D721Med (cell line): ENCODE data around the gene MRPS14.

Experiments
- DNase-seq: peaks from one replicate; pipeline ENCODE4 v3.0.0; 2011; ENCODE audit warnings: low spot score; ENCODE audit not compliant: insufficient read length
- FAIRE-seq: peaks from 2 replicates; lab custom pipeline; 2011; peaks lifted over from hg19 to GRCh38; lab: Jason Lieb, UNC
- CTCF ChIP-seq: IDR thresholded peaks from 2 replicates; pipeline ENCODE4 v1.5.1; 2012; ENCODE audit warnings: mild to moderate bottlenecking, control low read depth; ENCODE audit not compliant: insufficient read depth; ENCODE audit errors: missing control alignments

MRPS14 gene

GRCh38 chr1:174995916-174996315 is 27.3 kb downstream of the MRPS14 start:
- FAIRE-seq (no peak), DNase-seq (no peak)
- no peak for TF ChIP-seq CTCF

- no peak for FAIRE-seq
- TF ChIP-seq CTCF = no peak
These were observed 28.1 kb downstream of the MRPS14 start for GRCh38 chr1:174995121-174995520.

GRCh38 chr1:174991473-174991872 is 31.8 kb downstream of the MRPS14 start:
- FAIRE-seq = no peak
- no peak for TF ChIP-seq CTCF
- no peak for DNase-seq

More at GRCh38 chr1:174995121-174995520, 28.1 kb downstream of the MRPS14 start:
- DNase-seq = no peak

DNA sequence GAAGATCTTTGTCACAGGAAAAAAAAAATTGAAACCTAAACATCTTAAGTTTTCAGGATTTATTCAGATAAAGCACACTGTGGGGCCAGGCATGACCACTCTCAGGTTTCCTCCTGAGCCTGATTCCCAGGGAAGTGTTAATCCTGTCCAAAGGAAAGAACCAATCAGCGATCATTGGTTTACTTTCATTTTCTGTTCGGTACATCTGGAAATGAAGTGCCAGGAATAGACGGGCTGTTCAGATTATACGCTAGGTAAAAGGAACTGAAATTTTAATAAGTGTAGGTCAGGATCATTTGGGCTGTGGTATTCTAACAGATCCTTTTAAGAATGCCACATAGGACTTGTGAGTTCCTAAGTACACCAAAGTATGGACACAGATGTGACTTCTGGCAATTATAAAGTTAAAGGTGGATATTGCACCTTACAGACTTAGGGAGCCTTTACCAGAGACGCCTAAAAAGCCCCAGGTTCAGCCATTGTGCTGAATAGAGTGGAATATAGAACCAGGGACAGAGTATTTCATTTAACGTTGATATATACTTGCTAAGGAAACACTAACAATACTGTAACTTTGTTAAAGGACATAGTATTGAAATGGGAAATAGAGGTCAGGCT is 32.7 kb downstream of the MRPS14 start:
- FAIRE-seq = no peak
- no peak for DNase-seq
- no peak for TF ChIP-seq CTCF

- DNase-seq (no peak), FAIRE-seq (no peak)
- no peak for TF ChIP-seq CTCF
These were observed 33.5 kb downstream of the MRPS14 start for GRCh38 chr1:174989536-174990220.

GRCh38 chr1:174988986-174989385 is 34.2 kb downstream of the MRPS14 start:
- FAIRE-seq = no peak
- no peak for TF ChIP-seq CTCF
- no peak for DNase-seq

DNA sequence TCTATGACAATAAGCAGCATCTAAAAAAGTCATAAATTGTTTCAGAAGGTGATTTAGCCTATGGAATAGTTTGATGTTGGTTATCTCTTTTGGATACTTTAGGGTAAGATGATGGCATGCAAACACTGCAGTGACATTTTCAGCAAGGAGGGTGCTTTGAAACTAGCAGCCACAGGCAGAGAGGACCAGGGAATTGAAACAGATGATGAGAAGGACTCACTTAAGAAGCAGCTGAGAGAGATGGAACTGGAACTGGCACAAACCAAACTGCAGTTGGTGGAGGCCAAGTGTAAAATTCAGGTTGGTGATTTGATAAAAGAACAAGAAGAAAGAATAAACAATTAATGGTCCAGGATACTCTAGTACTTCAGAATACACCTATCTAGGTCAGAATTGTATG is 34.7 kb downstream of the MRPS14 start:
- FAIRE-seq = peak; percentile 16
- DNase-seq = no peak
- no peak for TF ChIP-seq CTCF
